WERI-Rb-1 (cell line): ENCODE results near the gene CTIF.

Source experiments
- DNase-seq: peaks from one replicate; pipeline ENCODE4 v3.0.0-alpha.2; 2020
- H3K27ac ChIP-seq: fragments of 250-450 bp; sonication (Bioruptor Pico); 2 replicates; pipeline ENCODE4 v1.5.1; 2020; ENCODE audit warnings: mild to moderate bottlenecking, moderate library complexity
- H3K27me3 ChIP-seq: fragments of 250-450 bp; sonication (Bioruptor Pico); 2 replicates; pipeline ENCODE4 v1.5.1; 2021; ENCODE audit warnings: mild to moderate bottlenecking, low read depth, moderate library complexity; ENCODE audit not compliant: insufficient read depth, severe bottlenecking
- H3K36me3 ChIP-seq: fragments of 250-450 bp; sonication (Bioruptor Pico); 2 replicates; pipeline ENCODE4 v1.5.1; 2020; ENCODE audit warnings: mild to moderate bottlenecking, moderate library complexity
- H3K4me3 ChIP-seq: 2 replicates; pipeline ENCODE4 v1.5.1; 2011; ENCODE audit warnings: low read depth, mild to moderate bottlenecking, control low read depth, low read length
- H3K9me3 ChIP-seq: fragments of 250-450 bp; sonication (Bioruptor Pico); 2 replicates; pipeline ENCODE4 v1.5.1; 2021; ENCODE audit warnings: mild to moderate bottlenecking, moderate library complexity; ENCODE audit not compliant: severe bottlenecking
- TF ChIP-seq, protein P1 (sequence below): IDR thresholded peaks from 2 replicates; pipeline ENCODE4 v1.5.1; 2011; ENCODE audit warnings: low read depth, mild to moderate bottlenecking, control low read depth, inconsistent platforms, low read length

Gene CTIF

DNA sequence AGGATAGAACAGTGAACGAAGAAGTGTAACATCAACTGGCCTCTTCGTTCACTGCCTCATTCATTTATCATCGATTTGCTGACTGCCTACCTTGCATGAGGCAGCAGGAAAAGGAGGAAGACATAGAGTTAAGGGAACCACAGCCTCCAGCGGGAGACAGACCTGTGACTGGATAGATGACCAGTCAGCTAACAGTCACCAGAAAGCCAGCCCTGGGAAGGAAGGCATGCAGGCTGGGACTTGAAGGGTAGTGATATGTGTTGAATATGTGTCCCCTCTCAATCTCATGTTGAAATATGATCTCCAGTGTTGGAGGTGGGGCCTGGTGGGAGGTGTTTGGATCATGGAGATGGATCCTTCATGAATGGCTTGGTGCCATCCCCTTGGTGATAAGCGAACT is 58.3 kb downstream of the CTIF start:
- Histone ChIP-seq H3K27me3 (no peaks in the 10 kb centered on the region), H3K27ac (no peak overlapping the region), H3K36me3 (no peaks in the 10 kb centered on the region; the same call in 1 of the 2 replicates), H3K9me3 (no peaks in the 10 kb centered on the region), H3K4me3 (no peak overlapping the region)
- no peak for DNase-seq
- TF ChIP-seq, protein P1, sequence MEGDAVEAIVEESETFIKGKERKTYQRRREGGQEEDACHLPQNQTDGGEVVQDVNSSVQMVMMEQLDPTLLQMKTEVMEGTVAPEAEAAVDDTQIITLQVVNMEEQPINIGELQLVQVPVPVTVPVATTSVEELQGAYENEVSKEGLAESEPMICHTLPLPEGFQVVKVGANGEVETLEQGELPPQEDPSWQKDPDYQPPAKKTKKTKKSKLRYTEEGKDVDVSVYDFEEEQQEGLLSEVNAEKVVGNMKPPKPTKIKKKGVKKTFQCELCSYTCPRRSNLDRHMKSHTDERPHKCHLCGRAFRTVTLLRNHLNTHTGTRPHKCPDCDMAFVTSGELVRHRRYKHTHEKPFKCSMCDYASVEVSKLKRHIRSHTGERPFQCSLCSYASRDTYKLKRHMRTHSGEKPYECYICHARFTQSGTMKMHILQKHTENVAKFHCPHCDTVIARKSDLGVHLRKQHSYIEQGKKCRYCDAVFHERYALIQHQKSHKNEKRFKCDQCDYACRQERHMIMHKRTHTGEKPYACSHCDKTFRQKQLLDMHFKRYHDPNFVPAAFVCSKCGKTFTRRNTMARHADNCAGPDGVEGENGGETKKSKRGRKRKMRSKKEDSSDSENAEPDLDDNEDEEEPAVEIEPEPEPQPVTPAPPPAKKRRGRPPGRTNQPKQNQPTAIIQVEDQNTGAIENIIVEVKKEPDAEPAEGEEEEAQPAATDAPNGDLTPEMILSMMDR: no peak

DNA sequence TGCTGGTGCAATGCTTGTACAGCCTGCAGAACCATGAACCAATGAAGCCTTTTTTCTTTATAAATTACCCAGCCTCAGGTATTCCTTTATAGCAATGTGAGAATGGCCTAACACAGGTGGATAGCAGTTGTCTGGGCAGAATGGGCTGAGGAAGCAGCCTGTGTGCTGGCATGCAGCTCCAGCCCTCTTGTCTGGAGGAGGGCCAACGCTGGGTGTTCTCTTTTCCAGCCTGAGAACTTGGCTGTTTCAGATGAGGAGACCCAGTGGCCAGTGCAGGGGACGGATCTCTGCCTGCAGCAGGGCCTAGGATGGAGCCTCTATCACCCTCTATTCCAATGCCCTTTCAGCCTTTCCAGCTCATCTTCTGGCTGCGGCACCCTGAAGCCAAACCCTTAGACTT is 58.8 kb downstream of the CTIF start:
- no peak overlapping the region for H3K27ac ChIP-seq
- no peak overlapping the region for H3K4me3 ChIP-seq
- DNase-seq: no peak
- H3K27me3 ChIP-seq: no peaks in the 10 kb centered on the region
- TF ChIP-seq, protein P1: no peak
- no peaks in the 10 kb centered on the region; the same call in 1 of the 2 replicates for H3K36me3 ChIP-seq
- H3K9me3 ChIP-seq: no peaks in the 10 kb centered on the region

DNA sequence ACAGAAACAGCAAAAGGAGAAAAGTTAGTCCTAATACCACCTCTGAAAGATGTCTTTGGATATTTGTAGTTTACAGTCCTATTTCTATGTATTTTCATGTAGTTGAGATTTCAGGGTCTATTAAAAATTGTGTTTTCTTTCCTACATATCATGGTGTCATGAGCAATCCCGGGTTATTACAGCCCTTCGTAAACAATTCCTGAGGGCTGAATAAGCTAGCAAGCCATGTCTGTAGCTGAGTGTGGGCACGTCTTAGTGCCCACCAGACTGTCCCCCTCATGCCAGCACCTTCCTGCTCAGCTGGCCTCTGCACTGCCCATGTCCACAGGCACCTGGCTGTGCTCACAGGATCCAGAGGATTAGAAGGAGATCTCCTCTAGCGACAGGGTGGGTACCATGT is 60.6 kb downstream of the CTIF start:
- DNase-seq: no peak
- Histone ChIP-seq H3K9me3 (no peaks in the 10 kb centered on the region), H3K27ac (no peak overlapping the region), H3K4me3 (no peak overlapping the region), H3K27me3 (no peaks in the 10 kb centered on the region), H3K36me3 (no peaks in the 10 kb centered on the region; the same call in 1 of the 2 replicates)
- TF ChIP-seq, protein P1: no peak

DNA sequence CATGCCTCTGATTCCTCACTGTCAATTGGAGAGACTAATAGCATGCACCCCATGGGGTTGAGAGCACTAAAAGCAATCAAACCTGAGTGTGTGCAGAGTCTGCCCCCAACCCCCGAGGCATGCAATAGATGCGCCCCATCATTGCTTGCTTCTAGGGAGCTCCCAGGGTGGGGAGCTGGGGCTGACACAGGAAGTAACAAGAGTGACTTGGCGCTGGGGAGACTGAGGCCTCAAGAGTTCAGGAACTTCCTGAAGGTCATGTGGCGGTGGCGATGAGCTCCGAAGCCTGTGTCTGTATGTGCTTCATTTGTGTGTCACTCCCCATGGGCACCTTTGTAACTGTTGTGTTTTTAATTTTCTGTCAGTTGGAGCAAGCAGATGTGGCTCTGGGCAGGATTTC is 61.2 kb downstream of the CTIF start:
- H3K27me3 ChIP-seq: no peaks in the 10 kb centered on the region
- TF ChIP-seq, protein P1: no peak
- H3K4me3 ChIP-seq: no peak overlapping the region
- no peaks in the 10 kb centered on the region for H3K9me3 ChIP-seq
- no peak for DNase-seq
- H3K27ac ChIP-seq: no peak overlapping the region
- no peaks in the 10 kb centered on the region; the same call in 1 of the 2 replicates for H3K36me3 ChIP-seq

DNA sequence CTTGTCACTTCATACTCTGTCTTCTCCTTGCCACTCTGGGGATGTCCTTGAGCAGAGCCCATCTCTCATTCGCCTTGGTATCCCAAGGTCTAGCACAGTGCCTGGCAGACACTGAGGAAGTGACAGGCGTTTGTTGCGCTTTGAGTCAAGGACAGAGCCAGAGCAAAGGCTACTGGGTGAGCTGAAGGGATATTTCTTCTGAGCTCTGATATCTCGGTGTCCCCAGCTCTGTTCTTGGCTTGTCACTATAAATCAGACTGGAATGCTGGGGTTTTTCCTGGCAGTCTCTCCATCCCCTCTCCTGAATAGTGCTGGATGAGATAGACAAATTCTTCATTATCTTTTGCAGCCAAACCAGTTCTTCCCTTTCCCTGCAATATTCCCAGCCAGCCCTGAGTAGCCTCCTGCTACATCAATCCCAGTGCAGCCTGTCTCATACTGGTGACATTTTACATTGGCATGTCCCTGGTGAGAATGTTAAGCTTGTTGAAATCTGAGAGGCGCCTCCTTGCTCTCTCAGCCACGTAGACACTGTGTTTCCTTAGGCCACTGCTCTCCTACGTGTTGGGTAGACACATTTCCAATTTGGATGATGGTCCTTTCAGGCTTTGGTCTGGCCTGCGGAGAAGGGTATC is 61.7 kb downstream of the CTIF start:
- H3K27ac ChIP-seq: no peak overlapping the region
- no peak for DNase-seq
- no peak overlapping the region for H3K4me3 ChIP-seq
- no peaks in the 10 kb centered on the region for H3K27me3 ChIP-seq
- H3K9me3 ChIP-seq: no peaks in the 10 kb centered on the region
- H3K36me3 ChIP-seq: no peaks in the 10 kb centered on the region; the same call in 1 of the 2 replicates
- TF ChIP-seq, protein P1: no peak

DNA sequence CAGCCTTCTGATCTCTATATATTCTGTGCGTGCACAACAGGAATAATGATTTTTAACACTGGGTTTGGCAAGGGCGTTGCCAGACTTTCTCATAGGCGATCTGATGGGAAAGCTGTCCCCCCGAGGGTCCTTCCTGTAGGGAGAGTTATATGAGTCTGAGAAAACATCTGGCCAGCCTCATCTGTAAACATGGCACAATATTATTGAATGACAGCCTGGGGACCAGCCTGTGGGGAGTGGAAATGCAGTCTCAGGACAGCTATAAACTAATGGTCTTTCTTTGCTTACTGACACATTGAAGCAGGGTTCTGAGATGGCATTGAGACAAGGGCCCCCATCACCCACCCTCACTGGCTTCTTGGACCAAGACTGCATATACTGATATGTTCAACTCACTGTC is 62.5 kb downstream of the CTIF start:
- DNase-seq: no peak
- H3K27ac ChIP-seq: no peak overlapping the region
- no peaks in the 10 kb centered on the region for H3K36me3 ChIP-seq
- no peaks in the 10 kb centered on the region for H3K9me3 ChIP-seq
- TF ChIP-seq, protein P1: no peak
- no peaks in the 10 kb centered on the region for H3K27me3 ChIP-seq
- H3K4me3 ChIP-seq: no peak overlapping the region
